GM12878 (cell line): ENCODE data around the gene LYRM2. TPM values are rescaled to one million over a fixed set of nuclear protein-coding genes. Genes with fewer than 3 reads are reported as not detected.

Source experiments
- BRCA1 ChIP-seq: IDR thresholded peaks from 2 replicates; pipeline ENCODE4 v1.6.1; 2011; ENCODE audit warnings: low read depth, low read length, improper control_type of control experiment
- SRF ChIP-seq, 2 experiments: IDR thresholded peaks; 2 replicates each; pipeline ENCODE4 v1.6.1; 2011; ENCODE audit warnings: low read depth in 2 of 2, low read length in 2 of 2, mild to moderate bottlenecking in 1 of 2, moderate library complexity in 1 of 2
- YBX1 ChIP-seq: fragments of 450-650 bp; IDR thresholded peaks from 2 replicates; pipeline ENCODE4 v1.6.1; 2016; ENCODE audit warnings: antibody characterized with exemption
- ZNF217 ChIP-seq: fragments of 450-650 bp; IDR thresholded peaks from 2 replicates; pipeline ENCODE4 v1.6.1; 2017; ENCODE audit warnings: antibody characterized with exemption, mild to moderate bottlenecking
- ZNF274 ChIP-seq: IDR thresholded peaks from one replicate; pipeline ENCODE4 v1.8.0; 2011; ENCODE audit not compliant: insufficient read length, insufficient read depth
- polyA plus RNA-seq, 11 experiments: library from polyadenylated mRNA; depleted of rRNA in 4 of 11; unstranded in 6 of 11; stranded (reverse) in 5 of 11; fragments of >200 nt; fragmentation: Nextera tagmentation in 4 of 11; fragmentation: Illumina TruSeq in 1 of 11; extraction: Ambion mirVana in 4 of 11; extraction: Trizol in 1 of 11; gene quantifications; 1 replicate in 1 of 11; 2 replicates in 10 of 11; pipeline versions ENCODE4 v1.2.1 to v1.2.3, GENCODE V29; 2011 to 2016; ENCODE audit warnings: inconsistent platforms in 2 of 11, missing spikeins in 2 of 11, low read depth in 1 of 11
- total RNA-seq, 4 experiments: library from RNA; depleted of rRNA in 3 of 4; stranded (reverse); fragments of >200 nt in 3 of 4; fragmentation: Illumina TruSeq in 1 of 4; extraction: Trizol in 1 of 4; gene quantifications; 2 replicates each; pipeline versions ENCODE4 v1.2.1 to v1.2.3, GENCODE V29; 2013 to 2021
- TF ChIP-seq, protein P1 (sequence below): fragments of 450-650 bp; IDR thresholded peaks from 2 replicates; pipeline ENCODE4 v1.6.1; 2017; ENCODE audit warnings: borderline replicate concordance
- TF ChIP-seq, protein P2 (sequence below): fragments of 450-650 bp; IDR thresholded peaks from 2 replicates; pipeline ENCODE4 v1.6.1; 2018; ENCODE audit warnings: borderline replicate concordance, mild to moderate bottlenecking; ENCODE audit not compliant: partially characterized antibody
- TF ChIP-seq, protein P3 (sequence below): IDR thresholded peaks from 2 replicates; pipeline ENCODE4 v1.6.1; 2011; ENCODE audit warnings: borderline replicate concordance, low read depth, mild to moderate bottlenecking, moderate library complexity, mixed read lengths, low read length; ENCODE audit not compliant: insufficient read depth; ENCODE audit errors: extremely low read length

Gene LYRM2
- total and polyA plus RNA-seq, 10 of the 15 experiments (the other 5 are each of a cell fraction or from before 2014, with no cell fraction given), result 17.2 to 75.0 (median 30.9) TPM

DNA sequence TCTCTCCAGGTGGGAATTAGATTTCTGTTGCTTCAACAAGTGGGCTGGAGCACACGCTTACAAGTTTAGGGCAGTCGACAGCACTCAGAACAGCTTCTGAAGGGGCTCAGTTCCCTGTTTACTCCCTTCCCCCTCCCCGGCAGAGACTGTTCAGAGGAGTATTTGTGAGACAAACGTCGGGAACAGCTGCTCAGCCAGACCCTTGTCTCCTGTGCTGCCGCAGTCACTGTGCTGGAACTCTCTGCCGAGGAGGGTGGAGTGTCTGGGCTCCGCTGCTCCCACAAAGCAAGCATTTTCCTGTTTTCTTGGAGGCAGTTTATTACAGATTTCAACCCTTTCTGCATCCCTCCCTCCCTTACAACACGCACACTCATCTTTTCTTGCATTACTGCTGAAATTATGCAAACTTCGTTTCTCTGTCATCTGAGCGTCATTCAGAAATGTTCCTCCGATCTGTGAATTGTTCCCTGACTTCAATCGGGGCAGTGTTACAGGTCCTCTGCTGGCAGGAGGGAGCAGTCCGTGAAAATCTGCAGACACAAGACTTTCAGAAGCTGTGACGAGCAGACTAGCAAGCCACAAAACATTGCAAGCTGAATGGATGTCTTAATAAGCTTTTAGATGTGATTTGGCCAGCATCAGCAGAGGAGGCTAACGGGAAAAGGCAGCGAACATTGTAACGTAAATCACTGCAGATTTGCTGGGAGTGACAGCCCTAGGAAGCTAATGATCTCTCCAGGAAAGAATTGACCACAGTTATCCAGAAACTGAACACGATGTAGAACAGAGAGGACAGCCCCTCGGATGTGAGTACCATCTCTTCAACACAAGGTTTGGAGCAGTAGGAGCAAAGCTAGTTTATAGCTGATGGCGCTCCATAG is 76.2 kb downstream of the LYRM2 start (continued):
- no peak for TF ChIP-seq BRCA1
- TF ChIP-seq, protein P1, sequence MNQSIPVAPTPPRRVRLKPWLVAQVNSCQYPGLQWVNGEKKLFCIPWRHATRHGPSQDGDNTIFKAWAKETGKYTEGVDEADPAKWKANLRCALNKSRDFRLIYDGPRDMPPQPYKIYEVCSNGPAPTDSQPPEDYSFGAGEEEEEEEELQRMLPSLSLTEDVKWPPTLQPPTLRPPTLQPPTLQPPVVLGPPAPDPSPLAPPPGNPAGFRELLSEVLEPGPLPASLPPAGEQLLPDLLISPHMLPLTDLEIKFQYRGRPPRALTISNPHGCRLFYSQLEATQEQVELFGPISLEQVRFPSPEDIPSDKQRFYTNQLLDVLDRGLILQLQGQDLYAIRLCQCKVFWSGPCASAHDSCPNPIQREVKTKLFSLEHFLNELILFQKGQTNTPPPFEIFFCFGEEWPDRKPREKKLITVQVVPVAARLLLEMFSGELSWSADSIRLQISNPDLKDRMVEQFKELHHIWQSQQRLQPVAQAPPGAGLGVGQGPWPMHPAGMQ, result no peak
- TF ChIP-seq, protein P2, sequence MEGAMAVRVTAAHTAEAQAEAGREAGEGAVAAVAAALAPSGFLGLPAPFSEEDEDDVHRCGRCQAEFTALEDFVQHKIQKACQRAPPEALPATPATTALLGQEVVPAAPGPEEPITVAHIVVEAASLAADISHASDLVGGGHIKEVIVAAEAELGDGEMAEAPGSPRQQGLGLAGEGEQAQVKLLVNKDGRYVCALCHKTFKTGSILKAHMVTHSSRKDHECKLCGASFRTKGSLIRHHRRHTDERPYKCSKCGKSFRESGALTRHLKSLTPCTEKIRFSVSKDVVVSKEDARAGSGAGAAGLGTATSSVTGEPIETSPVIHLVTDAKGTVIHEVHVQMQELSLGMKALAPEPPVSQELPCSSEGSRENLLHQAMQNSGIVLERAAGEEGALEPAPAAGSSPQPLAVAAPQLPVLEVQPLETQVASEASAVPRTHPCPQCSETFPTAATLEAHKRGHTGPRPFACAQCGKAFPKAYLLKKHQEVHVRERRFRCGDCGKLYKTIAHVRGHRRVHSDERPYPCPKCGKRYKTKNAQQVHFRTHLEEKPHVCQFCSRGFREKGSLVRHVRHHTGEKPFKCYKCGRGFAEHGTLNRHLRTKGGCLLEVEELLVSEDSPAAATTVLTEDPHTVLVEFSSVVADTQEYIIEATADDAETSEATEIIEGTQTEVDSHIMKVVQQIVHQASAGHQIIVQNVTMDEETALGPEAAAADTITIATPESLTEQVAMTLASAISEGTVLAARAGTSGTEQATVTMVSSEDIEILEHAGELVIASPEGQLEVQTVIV, result no peak
- no peak for TF ChIP-seq SRF (IDR thresholded peaks at IDR 0.05; ENCODE audit: low read depth in 2 of 2, low read length in 2 of 2)
- TF ChIP-seq, protein P3, sequence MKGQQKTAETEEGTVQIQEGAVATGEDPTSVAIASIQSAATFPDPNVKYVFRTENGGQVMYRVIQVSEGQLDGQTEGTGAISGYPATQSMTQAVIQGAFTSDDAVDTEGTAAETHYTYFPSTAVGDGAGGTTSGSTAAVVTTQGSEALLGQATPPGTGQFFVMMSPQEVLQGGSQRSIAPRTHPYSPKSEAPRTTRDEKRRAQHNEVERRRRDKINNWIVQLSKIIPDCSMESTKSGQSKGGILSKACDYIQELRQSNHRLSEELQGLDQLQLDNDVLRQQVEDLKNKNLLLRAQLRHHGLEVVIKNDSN, result no peak
- TF ChIP-seq ZNF217, result no peak
- TF ChIP-seq YBX1, result no peak
- TF ChIP-seq ZNF274, result no peak
- TF ChIP-seq, all 136 proteins: peak for 0
